Central memory CD8-positive, alpha-beta T cell (primary cell): ENCODE data around the gene BDNF.
"Not testable (repeated sequence)": the region's sequence is repeated elsewhere in the genome, so short reads cannot be mapped to it uniquely, and the experiment has no call there.

Experiments
- ATAC-seq: fragments of 150-1000 bp; cut with Tn5 transposase; replicated peaks from 2 replicates; pipeline ENCODE4 v1.10.0; 2022; ENCODE audit warnings: mild to moderate bottlenecking, moderate FRiP score, moderate number of reproducible peaks; ENCODE audit not compliant: poor library complexity, severe bottlenecking; ENCODE audit errors: extremely low read depth
- DNase-seq, 2 donors: peaks; one replicate each; pipeline ENCODE4 v3.0.0; 2021; ENCODE audit warnings: low spot score in 2 of 2
- H3K27ac Mint-ChIP-seq: one replicate; pipeline ENCODE4 v1.8.0; 2022; ENCODE audit warnings: low read depth, mild to moderate bottlenecking, moderate library complexity, mixed read lengths
- H3K27me3 Mint-ChIP-seq: one replicate; pipeline ENCODE4 v1.8.0; 2022; ENCODE audit warnings: mixed read lengths
- H3K36me3 Mint-ChIP-seq: one replicate; pipeline ENCODE4 v1.8.0; 2022; ENCODE audit warnings: mild to moderate bottlenecking, moderate library complexity, mixed read lengths; ENCODE audit not compliant: insufficient read depth
- H3K4me1 Mint-ChIP-seq: one replicate; pipeline ENCODE4 v1.8.0; 2022; ENCODE audit warnings: mixed read lengths
- H3K4me3 Mint-ChIP-seq: one replicate; pipeline ENCODE4 v1.8.0; 2022; ENCODE audit warnings: mild to moderate bottlenecking, moderate library complexity, mixed read lengths
- H3K9me3 Mint-ChIP-seq: one replicate; pipeline ENCODE4 v1.8.0; 2022; ENCODE audit warnings: mixed read lengths

Gene BDNF

GRCh38 chr11:27653990-27654758, 46.1 kb downstream of the BDNF start:
- Mint-ChIP-seq H3K36me3 (no peaks in the 10 kb centered on the region), H3K4me1 (no peaks in the 10 kb centered on the region), H3K4me3 (no peak overlapping the region), H3K27ac (no peak overlapping the region), H3K27me3 (no peaks in the 10 kb centered on the region), H3K9me3 (no peaks in the 10 kb centered on the region)
- ATAC-seq (no peak), DNase-seq (no peak)

- H3K36me3 Mint-ChIP-seq = no peaks in the 10 kb centered on the region
- H3K4me3 Mint-ChIP-seq = no peak overlapping the region
- H3K27ac Mint-ChIP-seq = no peak overlapping the region
- no peaks in the 10 kb centered on the region for H3K4me1 Mint-ChIP-seq
- no peaks in the 10 kb centered on the region for H3K9me3 Mint-ChIP-seq
- DNase-seq (no peak), ATAC-seq (no peak)
- no peaks in the 10 kb centered on the region for H3K27me3 Mint-ChIP-seq
Measured at GRCh38 chr11:27651711-27652110, 48.5 kb downstream of the BDNF start.

- DNase-seq (no peak), ATAC-seq (no peak)
- no peaks in the 10 kb centered on the region for H3K9me3 Mint-ChIP-seq
- H3K36me3 Mint-ChIP-seq = no peaks in the 10 kb centered on the region
- no peaks in the 10 kb centered on the region for H3K27me3 Mint-ChIP-seq
- no peak overlapping the region for H3K27ac Mint-ChIP-seq
- H3K4me1 Mint-ChIP-seq = no peaks in the 10 kb centered on the region
- no peak overlapping the region for H3K4me3 Mint-ChIP-seq
Measured at GRCh38 chr11:27650988-27651387, 49.3 kb downstream of the BDNF start.

GRCh38 chr11:27649800-27650199, 50.5 kb downstream of the BDNF start:
- no peaks in the 10 kb centered on the region for H3K27me3 Mint-ChIP-seq
- no peaks in the 10 kb centered on the region for H3K9me3 Mint-ChIP-seq
- H3K4me1 Mint-ChIP-seq = no peaks in the 10 kb centered on the region
- no peaks in the 10 kb centered on the region for H3K36me3 Mint-ChIP-seq
- DNase-seq (no peak), ATAC-seq (no peak)
- H3K4me3 Mint-ChIP-seq = no peak overlapping the region
- H3K27ac Mint-ChIP-seq = no peak overlapping the region

GRCh38 chr11:27648840-27649239, 51.4 kb downstream of the BDNF start:
- Mint-ChIP-seq H3K4me1 (no peaks in the 10 kb centered on the region), H3K9me3 (no peaks in the 10 kb centered on the region), H3K27ac (no peak overlapping the region), H3K27me3 (no peaks in the 10 kb centered on the region), H3K36me3 (no peaks in the 10 kb centered on the region), H3K4me3 (no peak overlapping the region)
- DNase-seq = no peak
- no peak for ATAC-seq

GRCh38 chr11:27646051-27646818, 54.0 kb downstream of the BDNF start:
- Mint-ChIP-seq H3K9me3 (no peaks in the 10 kb centered on the region), H3K4me3 (no peak overlapping the region), H3K27me3 (no peaks in the 10 kb centered on the region), H3K36me3 (no peaks in the 10 kb centered on the region), H3K4me1 (no peaks in the 10 kb centered on the region), H3K27ac (no peak overlapping the region)
- DNase-seq (no peak), ATAC-seq (no peak)

GRCh38 chr11:27642954-27643353, 57.3 kb downstream of the BDNF start:
- Mint-ChIP-seq H3K9me3 (peaks cover 1% of the 10 kb centered on the region), H3K27me3 (no peaks in the 10 kb centered on the region), H3K4me1 (no peaks in the 10 kb centered on the region), H3K27ac (no peak overlapping the region), H3K4me3 (no peak overlapping the region), H3K36me3 (peaks cover 2% of the 10 kb centered on the region)
- ATAC-seq (no peak), DNase-seq (no peak)

- Mint-ChIP-seq H3K4me3 (no peak overlapping the region), H3K9me3 (peaks cover 6% of the 10 kb centered on the region), H3K27ac (no peak overlapping the region), H3K4me1 (no peaks in the 10 kb centered on the region), H3K36me3 (peaks cover 4% of the 10 kb centered on the region), H3K27me3 (no peaks in the 10 kb centered on the region)
- ATAC-seq (no peak), DNase-seq (no peak)
Measured at GRCh38 chr11:27640954-27641353, 59.3 kb downstream of the BDNF start.

GRCh38 chr11:27635567-27636037, 64.7 kb downstream of the BDNF start:
- Mint-ChIP-seq H3K4me3 (no peak overlapping the region), H3K9me3 (peaks cover 19% of the 10 kb centered on the region), H3K27me3 (no peaks in the 10 kb centered on the region), H3K4me1 (no peaks in the 10 kb centered on the region), H3K27ac (no peak overlapping the region), H3K36me3 (peaks cover 4% of the 10 kb centered on the region)
- ATAC-seq (no peak), DNase-seq (no peak)

GRCh38 chr11:27634776-27635175, 65.5 kb downstream of the BDNF start:
- DNase-seq, H3K27me3 Mint-ChIP-seq, H3K27ac Mint-ChIP-seq, H3K4me1 Mint-ChIP-seq, ATAC-seq, H3K36me3 Mint-ChIP-seq, H3K4me3 Mint-ChIP-seq: not testable (repeated sequence)
- H3K9me3 Mint-ChIP-seq = peaks cover 21% of the 10 kb centered on the region

GRCh38 chr11:27634282-27634681, 66.0 kb downstream of the BDNF start:
- not testable (repeated sequence) for H3K36me3 Mint-ChIP-seq, ATAC-seq, H3K4me3 Mint-ChIP-seq, DNase-seq, H3K27ac Mint-ChIP-seq, H3K4me1 Mint-ChIP-seq, H3K27me3 Mint-ChIP-seq
- peaks cover 21% of the 10 kb centered on the region for H3K9me3 Mint-ChIP-seq

GRCh38 chr11:27629023-27629422, 71.2 kb downstream of the BDNF start:
- not testable (repeated sequence) for ATAC-seq
- H3K9me3 Mint-ChIP-seq = peaks cover 15% of the 10 kb centered on the region

GRCh38 chr11:27627979-27628378, 72.3 kb downstream of the BDNF start:
- Mint-ChIP-seq H3K36me3 (no peaks in the 10 kb centered on the region), H3K4me1 (no peaks in the 10 kb centered on the region), H3K27ac (no peak overlapping the region), H3K27me3 (no peaks in the 10 kb centered on the region), H3K4me3 (no peak overlapping the region), H3K9me3 (peaks cover 10% of the 10 kb centered on the region)
- no peak for DNase-seq
- no peak for ATAC-seq

More at GRCh38 chr11:27629023-27629422, 71.2 kb downstream of the BDNF start:
- H3K36me3 Mint-ChIP-seq, DNase-seq, H3K4me3 Mint-ChIP-seq, H3K27me3 Mint-ChIP-seq, H3K27ac Mint-ChIP-seq, H3K4me1 Mint-ChIP-seq: not testable (repeated sequence)
